ENCODE results near the gene CTNNBL1. TPM values are rescaled to one million over a fixed set of nuclear protein-coding genes. Genes with fewer than 3 reads are reported as not detected.

Gene CTNNBL1
- total RNA-seq, 4 donors from 2014 or later, result 11.5 to 57.2 (median 35.2) TPM

- no peaks in the 10 kb centered on the region for H3K27me3 ChIP-seq
- intact Hi-C loops (cut with DNase I; ENCODE audit: low total_unique reads), result no loop called here
- H3K9me3 ChIP-seq, result no peaks in the 10 kb centered on the region
- DNase-seq, result no peak
- no peak overlapping the region for H3K27ac ChIP-seq
- no peaks in the 10 kb centered on the region for H3K36me3 ChIP-seq
- H3K4me3 ChIP-seq, result no peak overlapping the region
- TF ChIP-seq CTCF (IDR thresholded peaks at IDR 0.05), result no peak
- no peaks in the 10 kb centered on the region for H3K4me1 ChIP-seq
These were observed 193.0 kb downstream of the CTNNBL1 start for GRCh38 chr20:37886851-37887297.

DNA sequence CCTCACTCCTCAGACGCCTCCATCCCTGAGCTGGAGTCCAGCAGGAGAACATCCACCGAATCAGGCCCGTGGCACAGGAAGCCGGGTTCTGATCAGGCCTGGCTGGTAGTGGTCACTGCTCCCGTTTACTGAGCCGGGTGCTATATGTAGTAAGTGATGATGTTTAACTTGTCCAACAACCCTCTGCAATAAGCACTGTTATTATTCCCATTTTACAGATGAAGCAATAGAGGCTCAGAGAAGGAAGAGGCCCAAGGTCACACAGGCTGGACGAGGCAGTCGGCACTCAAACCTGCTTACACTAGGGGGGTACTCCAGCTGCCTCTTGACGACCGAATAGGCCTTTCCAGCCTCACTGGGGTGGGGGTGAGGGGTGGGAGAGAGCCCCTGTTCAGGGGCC is 194.8 kb downstream of the CTNNBL1 start:
- no peaks in the 10 kb centered on the region for H3K27me3 ChIP-seq
- TF ChIP-seq CTCF (IDR thresholded peaks at IDR 0.05) (no peak), POLR2A (IDR thresholded peaks at IDR 0.05) (no peak)
- H3K4me3 ChIP-seq, result no peak overlapping the region
- H3K36me3 ChIP-seq, result no peaks in the 10 kb centered on the region
- no peaks in the 10 kb centered on the region for H3K4me1 ChIP-seq
- intact Hi-C loops (cut with DNase I; ENCODE audit: low total_unique reads), result no loop called here
- no peak overlapping the region for H3K27ac ChIP-seq
- DNase-seq, result no peak
- no peaks in the 10 kb centered on the region for H3K9me3 ChIP-seq

GRCh38 chr20:37890108-37890507 is 196.3 kb downstream of the CTNNBL1 start:
- H3K9me3 ChIP-seq, result no peaks in the 10 kb centered on the region
- no peaks in the 10 kb centered on the region for H3K27me3 ChIP-seq
- H3K4me3 ChIP-seq, result no peak overlapping the region
- TF ChIP-seq CTCF (IDR thresholded peaks at IDR 0.05), result no peak
- no peak for TF ChIP-seq POLR2A (IDR thresholded peaks at IDR 0.05)
- no peak overlapping the region for H3K27ac ChIP-seq
- intact Hi-C loops (cut with DNase I; ENCODE audit: low total_unique reads), result no loop called here
- H3K36me3 ChIP-seq, result no peaks in the 10 kb centered on the region
- DNase-seq, result no peak
- no peaks in the 10 kb centered on the region for H3K4me1 ChIP-seq

DNA sequence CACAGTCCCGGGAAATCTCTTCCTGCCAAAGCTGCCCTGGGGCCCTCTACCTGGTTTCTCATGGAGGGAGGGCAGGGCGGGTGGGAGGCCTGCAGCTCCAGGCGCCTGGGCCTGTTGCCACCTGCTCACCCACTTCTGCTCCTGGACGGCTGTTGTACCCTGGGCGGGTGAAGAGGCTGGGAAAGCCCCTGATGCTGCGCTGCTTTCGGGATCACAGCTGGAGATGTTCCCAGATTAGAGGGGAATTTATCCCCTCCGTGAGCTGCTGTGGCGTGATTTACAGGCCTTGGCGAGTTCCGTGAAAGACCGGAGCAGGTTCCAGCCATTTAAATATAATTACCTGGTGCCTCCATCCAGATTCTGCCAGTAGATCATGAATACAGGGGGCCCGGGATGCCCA is 196.8 kb downstream of the CTNNBL1 start:
- DNase-seq, result no peak
- intact Hi-C loops (cut with DNase I; ENCODE audit: low total_unique reads), result no loop called here
- TF ChIP-seq POLR2A (IDR thresholded peaks at IDR 0.05) (no peak), CTCF (IDR thresholded peaks at IDR 0.05) (no peak)
- no peaks in the 10 kb centered on the region for H3K4me1 ChIP-seq
- no peak overlapping the region for H3K4me3 ChIP-seq
- H3K36me3 ChIP-seq, result no peaks in the 10 kb centered on the region
- no peak overlapping the region for H3K27ac ChIP-seq
- no peaks in the 10 kb centered on the region for H3K27me3 ChIP-seq
- H3K9me3 ChIP-seq, result no peaks in the 10 kb centered on the region

- no peaks in the 10 kb centered on the region for H3K36me3 ChIP-seq
- no peak for DNase-seq
- intact Hi-C loops (cut with DNase I; ENCODE audit: low total_unique reads), result no loop called here
- H3K4me1 ChIP-seq, result no peaks in the 10 kb centered on the region
- no peaks in the 10 kb centered on the region for H3K27me3 ChIP-seq
- H3K27ac ChIP-seq, result no peak overlapping the region
- H3K4me3 ChIP-seq, result no peak overlapping the region
- H3K9me3 ChIP-seq, result no peaks in the 10 kb centered on the region
- TF ChIP-seq POLR2A (IDR thresholded peaks at IDR 0.05), result no peak
- TF ChIP-seq CTCF (IDR thresholded peaks at IDR 0.05), result no peak
These were observed 198.2 kb downstream of the CTNNBL1 start for GRCh38 chr20:37892001-37892400.

All from uterus (tissue), 4 donors.